GM12873 (cell line): ENCODE results near the gene RREB1.

Source experiments
- CTCF ChIP-seq: IDR thresholded peaks from 2 replicates; pipeline ENCODE4 v1.5.1; 2012; ENCODE audit warnings: low read depth, mild to moderate bottlenecking, moderate library complexity, low read length, control low read depth; ENCODE audit not compliant: insufficient read depth; ENCODE audit errors: missing control alignments

Gene RREB1

DNA sequence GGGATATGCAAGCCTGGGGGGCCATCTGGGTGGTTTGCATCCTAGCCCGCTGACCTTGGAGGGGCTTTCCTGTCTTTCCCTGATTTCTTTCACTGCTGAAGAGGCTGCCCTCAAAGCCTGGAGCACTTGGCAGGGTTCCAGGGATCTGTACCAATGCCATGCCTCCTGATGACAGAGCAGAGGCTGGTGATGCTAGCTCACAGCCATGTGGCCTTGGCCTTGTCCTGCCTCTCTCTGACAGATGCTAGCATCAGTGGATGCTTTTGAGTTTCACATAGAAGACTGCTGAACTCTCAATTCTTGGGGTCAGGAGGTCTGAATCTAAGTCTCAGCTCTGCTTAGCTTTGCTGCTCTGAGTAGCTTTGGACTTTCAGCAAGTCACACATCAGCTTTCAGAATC lies 21.9 kb upstream of the RREB1 start:
- no peak for TF ChIP-seq CTCF

GRCh38 chr6:7086488-7086887 lies 21.3 kb upstream of the RREB1 start:
- peak; percentile 48 for TF ChIP-seq CTCF

GRCh38 chr6:7087066-7087465 lies 20.7 kb upstream of the RREB1 start:
- peak; percentile 33 for TF ChIP-seq CTCF

GRCh38 chr6:7087491-7087979 lies 20.2 kb upstream of the RREB1 start:
- TF ChIP-seq CTCF: no peak

DNA sequence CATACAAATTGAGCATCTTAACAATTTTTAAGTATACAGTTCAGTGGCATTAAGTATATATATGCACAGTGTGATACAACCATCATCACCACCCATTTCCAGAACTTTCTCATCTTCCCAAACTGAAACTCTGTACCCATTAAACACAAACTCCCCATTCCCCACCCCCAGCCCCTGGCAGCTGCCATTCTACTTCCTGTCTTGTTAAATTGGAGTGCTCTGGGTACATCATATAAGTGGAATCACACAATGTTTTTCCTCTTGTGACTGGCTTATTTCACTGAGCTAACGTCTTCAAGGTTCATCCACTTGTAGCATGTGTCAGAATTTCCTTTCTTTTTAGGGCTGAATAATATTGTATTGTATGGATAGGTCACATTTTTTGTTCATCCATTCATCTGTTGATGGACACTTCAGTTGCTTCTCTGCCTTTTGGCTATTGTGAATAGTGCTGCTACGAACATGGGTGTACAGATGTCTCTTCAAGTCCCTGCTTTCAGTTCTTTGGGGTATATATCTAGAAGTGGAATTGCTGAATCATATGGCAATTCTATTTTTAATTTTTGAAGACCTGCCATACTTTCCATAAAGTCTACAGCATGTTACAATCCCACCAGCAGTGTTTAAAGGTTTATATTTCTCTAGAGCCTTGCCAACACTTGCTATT lies 19.6 kb upstream of the RREB1 start:
- TF ChIP-seq CTCF: no peak

DNA sequence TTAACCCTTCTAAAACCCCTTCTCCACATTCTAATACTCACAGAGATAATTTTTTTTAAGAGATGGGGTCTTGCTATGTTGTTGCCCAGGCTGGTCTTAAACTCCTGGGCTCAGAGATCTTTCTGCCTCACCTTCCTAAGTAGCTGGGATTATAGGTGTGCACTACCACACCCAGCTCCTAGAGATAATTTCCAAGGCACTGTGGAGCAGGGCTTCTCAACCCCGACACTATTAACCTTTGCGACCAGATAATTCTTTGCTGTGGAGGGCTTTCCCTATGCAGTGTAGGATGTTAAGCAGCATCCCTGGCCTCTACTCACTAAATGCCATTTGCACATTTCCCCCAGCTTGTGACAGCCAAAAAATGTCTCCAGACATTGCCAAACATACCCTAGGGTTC lies 8.8 kb upstream of the RREB1 start:
- no peak for TF ChIP-seq CTCF

DNA sequence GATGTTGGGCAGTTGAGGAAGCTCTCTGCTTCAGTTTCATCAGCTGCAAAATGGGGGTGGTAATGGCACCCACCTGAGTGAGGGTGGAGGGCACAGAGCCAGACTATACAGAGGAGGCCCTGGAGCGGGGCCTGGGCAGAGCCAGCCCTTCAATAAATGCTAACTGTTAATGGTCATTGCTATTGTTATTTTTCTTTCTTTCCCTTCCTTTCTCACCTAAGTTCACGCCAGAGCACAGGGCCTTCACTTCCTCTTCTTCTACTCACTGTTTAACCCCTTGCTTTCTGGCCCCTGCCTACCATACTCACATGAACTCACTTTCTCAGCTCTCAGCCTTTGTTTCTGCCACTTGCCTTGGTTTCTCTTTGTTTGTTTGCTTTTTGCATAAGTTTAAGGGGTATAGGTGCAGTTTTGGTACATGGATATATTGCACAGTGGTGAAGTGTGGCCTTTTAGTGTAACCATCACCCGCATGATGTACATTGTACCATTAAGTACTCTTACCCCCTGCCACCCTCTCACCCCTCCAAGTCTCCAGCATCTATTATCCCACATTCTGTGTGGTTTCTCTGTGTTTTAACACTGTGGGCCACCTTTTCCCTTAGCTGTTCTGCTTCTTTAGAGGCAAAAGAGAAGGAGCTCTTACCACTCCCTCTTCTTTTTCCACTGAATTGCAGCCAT lies 7.5 kb upstream of the RREB1 start:
- TF ChIP-seq CTCF: no peak
